Umbilical cord (tissue), 2 donors: Measurements from ENCODE around the gene CDC42. TPM values are rescaled to one million over a fixed set of nuclear protein-coding genes. Genes with fewer than 3 reads are reported as not detected.
"Not testable (repeated sequence)": the region's sequence is repeated elsewhere in the genome, so short reads cannot be mapped to it uniquely, and the experiment has no call there.

Source experiments
- DNase-seq: peaks from one replicate; pipeline ENCODE4 v3.0.0-alpha.2; 2015; ENCODE audit warnings: low spot score
- total RNA-seq: library from RNA; depleted of rRNA; stranded (reverse); fragments of >200 nt; gene quantifications from one replicate; pipeline ENCODE4 v1.2.3, GENCODE V29; 2014; ENCODE audit warnings: low replicate concordance; ENCODE audit not compliant: insufficient read depth

CDC42 gene
- total RNA-seq, 1 donor from 2014 or later, result 412 TPM

- no peak for DNase-seq
These were observed 22.3 kb downstream of the CDC42 start for GRCh38 chr1:22074803-22075202.

GRCh38 chr1:22075718-22076117 is 23.2 kb downstream of the CDC42 start:
- DNase-seq, result no peak

- DNase-seq, result no peak
These were observed 23.8 kb downstream of the CDC42 start for GRCh38 chr1:22076346-22076745.

- no peak for DNase-seq
These were observed 25.2 kb downstream of the CDC42 start for GRCh38 chr1:22077728-22078127.

DNA sequence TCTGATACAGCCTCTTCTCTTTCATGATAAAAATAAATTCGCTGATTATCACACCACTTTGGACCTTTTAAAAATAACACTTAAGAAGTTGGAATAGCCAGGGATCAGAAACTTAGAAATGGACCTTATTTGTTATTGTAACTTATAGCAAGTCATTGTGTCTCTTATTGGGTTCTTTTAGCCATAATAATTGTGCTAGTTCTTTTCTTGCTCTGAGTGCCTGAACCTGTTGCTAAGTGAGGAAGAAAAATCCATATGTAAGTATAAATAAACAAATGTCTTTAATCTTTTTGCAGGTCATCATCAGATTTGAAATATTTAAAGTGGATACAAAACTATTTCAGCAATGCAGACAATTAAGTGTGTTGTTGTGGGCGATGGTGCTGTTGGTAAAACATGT is 25.6 kb downstream of the CDC42 start:
- DNase-seq, result no peak

DNA sequence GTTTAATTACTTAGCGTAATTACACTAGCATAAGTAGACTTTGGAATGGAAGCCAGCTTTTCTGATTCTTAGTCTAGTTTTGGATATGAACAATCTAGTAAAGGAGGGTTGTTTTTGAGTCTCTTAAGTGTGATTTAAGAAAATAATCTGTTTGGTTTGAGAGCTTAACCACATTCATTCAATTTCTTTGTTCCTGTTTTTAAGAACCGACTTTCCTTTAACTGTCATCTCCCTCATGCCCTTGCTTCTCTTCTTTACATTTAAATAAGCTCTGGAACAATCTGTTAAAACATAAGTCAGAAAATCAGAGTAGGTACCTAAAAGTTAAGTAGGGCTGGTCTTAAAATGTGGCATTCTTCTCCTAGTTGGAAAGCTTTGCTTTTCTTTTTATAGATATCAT is 27.7 kb downstream of the CDC42 start:
- no peak for DNase-seq

GRCh38 chr1:22088331-22088730 is 35.8 kb downstream of the CDC42 start:
- DNase-seq, result no peak

GRCh38 chr1:22089134-22089571 is 36.6 kb downstream of the CDC42 start:
- no peak for DNase-seq

DNA sequence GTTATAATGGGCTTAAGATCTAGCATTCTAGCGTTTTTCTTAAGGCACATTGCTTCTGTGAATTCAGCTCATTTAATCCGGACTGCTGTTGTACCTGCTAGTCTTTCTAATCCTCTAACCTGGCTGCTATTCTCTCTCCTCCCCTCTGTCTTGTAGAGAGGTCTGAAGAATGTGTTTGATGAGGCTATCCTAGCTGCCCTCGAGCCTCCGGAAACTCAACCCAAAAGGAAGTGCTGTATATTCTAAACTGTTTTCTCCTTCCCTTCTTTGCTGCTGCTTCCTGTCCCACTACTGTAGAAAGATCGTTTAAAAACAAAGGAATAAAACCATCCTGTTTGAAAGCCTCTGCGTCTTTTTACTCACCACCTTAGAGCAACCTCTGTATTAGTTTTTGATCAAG is 37.3 kb downstream of the CDC42 start:
- DNase-seq, result no peak

DNA sequence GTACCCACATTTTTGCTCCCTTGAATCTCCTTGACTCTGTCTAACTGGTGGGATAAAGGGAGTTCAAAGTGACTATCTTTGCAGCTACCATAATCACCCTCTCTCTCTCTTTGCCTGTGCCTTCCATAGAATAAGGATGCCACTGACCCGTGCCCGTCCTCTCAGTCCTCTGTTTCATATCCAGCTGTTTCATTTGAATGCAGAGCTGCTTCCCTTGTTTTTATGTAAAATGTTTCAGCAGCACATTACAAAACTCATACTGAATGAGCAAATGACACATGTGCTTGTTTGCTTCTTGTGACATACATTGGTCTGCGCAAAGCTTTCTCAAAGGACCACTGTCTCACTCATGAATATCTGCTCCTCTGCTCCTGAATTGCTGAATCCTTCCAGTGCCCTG is 38.4 kb downstream of the CDC42 start:
- DNase-seq, result no peak

GRCh38 chr1:22092026-22092768 is 39.7 kb downstream of the CDC42 start:
- not testable (repeated sequence) for DNase-seq

DNA sequence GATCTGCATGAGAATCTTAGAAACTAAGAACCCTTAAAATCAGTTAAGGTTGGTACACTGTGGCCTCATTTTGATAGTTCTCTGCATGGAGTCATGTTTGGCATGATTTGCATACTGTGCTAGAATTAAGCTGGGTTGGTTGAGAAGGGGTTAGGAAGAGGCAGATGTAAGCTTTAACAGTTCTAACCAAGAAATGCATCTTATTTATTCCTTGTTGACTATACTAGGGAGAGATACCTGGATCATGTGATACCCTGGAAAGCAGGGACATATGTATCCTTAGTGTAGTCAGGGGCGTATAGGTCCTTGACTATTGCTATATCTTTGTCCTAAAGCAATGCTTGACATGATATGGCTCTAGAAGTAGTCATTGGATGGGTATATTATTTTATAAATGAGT is 41.0 kb downstream of the CDC42 start:
- DNase-seq, result no peak

- no peak for DNase-seq
These were observed 43.5 kb downstream of the CDC42 start for GRCh38 chr1:22096036-22096435.

DNA sequence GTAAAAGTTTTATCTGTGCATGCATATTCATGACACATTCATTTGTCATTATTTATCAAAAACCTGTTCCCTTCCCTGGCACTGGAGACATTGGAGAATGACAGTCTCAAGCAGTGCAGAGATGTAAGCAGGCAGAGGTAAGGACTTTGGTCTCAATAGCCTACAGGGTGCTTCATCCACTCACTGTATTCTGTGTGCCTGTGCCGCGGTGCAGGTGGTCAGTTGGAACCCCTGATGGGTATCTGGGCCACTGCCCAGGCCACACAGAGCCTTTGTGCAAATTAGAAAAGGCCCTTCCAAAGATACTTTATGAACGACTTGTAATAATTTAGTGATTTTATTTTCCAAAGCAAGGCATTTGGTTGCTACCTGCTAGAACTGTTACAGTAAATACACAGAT is 44.0 kb downstream of the CDC42 start:
- no peak for DNase-seq

- DNase-seq, result no peak
These were observed 46.2 kb downstream of the CDC42 start for GRCh38 chr1:22098752-22099151.

DNA sequence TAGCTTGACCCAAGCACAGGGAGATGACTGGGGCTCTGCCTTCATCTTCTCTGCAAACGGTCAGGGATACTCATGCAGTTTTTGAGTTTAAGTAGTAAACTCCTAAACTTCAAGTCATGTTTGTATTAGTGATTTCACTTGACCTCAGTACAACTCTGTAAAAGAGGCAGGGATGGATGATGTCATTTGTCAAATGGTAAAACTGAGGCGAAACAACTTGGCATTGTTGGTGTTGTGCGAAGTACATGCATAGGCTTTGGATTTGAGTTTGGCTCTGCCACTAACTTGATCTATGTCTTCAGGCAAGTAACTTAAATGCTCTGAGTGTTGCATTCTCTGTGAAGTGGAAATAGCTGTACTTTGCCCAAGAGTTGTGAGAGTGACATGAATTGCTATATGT is 47.7 kb downstream of the CDC42 start:
- no peak for DNase-seq

GRCh38 chr1:22101199-22101598 is 48.7 kb downstream of the CDC42 start:
- DNase-seq, result no peak

- no peak for DNase-seq
These were observed 49.5 kb downstream of the CDC42 start for GRCh38 chr1:22101995-22102394.

- no peak for DNase-seq
These were observed 50.2 kb downstream of the CDC42 start for GRCh38 chr1:22102746-22103145.

GRCh38 chr1:22104094-22104493 is 51.6 kb downstream of the CDC42 start:
- no peak for DNase-seq

- DNase-seq, result no peak
These were observed 52.4 kb downstream of the CDC42 start for GRCh38 chr1:22104865-22105437.

DNA sequence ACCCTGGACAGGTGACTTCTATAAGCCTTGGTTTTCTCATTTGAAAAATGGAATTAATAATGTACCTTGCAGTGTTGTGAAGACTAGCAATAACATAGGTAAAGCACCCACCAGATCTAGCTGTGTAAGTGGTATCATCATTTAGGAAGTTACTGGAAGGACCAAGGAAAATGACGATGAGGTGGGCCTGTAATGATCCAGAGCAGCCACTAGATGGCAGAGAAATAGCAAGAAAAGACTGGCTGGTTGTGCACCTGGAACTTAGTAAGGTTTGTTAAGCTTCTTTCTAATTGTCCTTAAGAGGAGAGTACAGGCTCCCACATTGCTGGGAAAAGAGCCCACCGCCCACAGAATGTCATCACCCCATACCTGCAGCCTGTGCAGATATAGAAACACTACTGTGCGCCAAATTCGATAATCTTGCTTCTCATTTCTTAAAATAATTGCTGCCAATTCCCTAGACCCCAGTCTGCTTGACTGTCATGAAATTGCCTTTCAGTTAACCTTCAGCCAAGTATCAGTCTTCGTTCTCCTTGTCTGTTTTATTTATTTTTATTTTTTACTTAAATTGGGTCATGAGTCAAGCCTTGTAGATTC is 53.2 kb downstream of the CDC42 start:
- peak; percentile 58 for DNase-seq

DNA sequence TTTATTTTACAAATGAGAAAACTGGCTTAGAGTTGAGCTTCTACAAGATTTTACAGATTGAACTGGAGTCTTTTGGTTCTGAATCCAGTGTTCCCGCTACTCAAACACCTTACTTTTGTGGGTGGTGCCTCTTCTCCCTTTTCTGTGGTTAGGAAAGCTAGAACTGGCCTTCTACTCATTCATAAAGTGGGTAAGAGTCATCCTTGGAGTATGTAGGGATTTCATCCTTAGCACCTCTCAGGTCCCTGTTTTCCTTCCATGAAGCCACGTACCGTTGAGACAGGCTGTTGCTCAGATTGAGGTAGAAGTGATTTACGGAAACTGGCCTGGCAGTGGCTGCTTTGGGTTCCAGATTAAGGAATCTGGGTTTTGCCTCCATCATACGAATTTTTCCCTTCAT is 54.6 kb downstream of the CDC42 start:
- no peak for DNase-seq
